Measurements from ENCODE around the gene DNAH10.

Gene DNAH10

GRCh38 chr12:123984903-123985302, 222.8 kb downstream of the DNAH10 start:
- TF ChIP-seq TOX (CRISPR knock-in tag; IDR thresholded peaks at IDR 0.05; ENCODE audit: borderline replicate concordance) (no peak), ZNF565 (CRISPR knock-in tag; conservative IDR thresholded peaks at IDR 0.05; ENCODE audit: low read depth) (no peak), ZNF70 (CRISPR knock-in tag; IDR thresholded peaks at IDR 0.05) (no peak), ZFP30 (CRISPR knock-in tag; IDR thresholded peaks at IDR 0.05) (no peak), ZNF8 (CRISPR knock-in tag; IDR thresholded peaks at IDR 0.05) (no peak), PPARA (CRISPR knock-in tag; IDR thresholded peaks at IDR 0.05; ENCODE audit: borderline replicate concordance) (no peak), GLIS3 (CRISPR knock-in tag; IDR thresholded peaks at IDR 0.05) (no peak), CSRNP3 (CRISPR knock-in tag; IDR thresholded peaks at IDR 0.05) (no peak), CSDC2 (CRISPR knock-in tag; IDR thresholded peaks at IDR 0.05) (no peak), ESRRG (CRISPR knock-in tag; IDR thresholded peaks at IDR 0.05) (no peak), BACH2 (CRISPR knock-in tag; IDR thresholded peaks at IDR 0.05; ENCODE audit: borderline replicate concordance) (no peak), ARNTL (CRISPR knock-in tag; IDR thresholded peaks at IDR 0.05; ENCODE audit: borderline replicate concordance, low read depth) (no peak), SNAI2 (CRISPR knock-in tag; IDR thresholded peaks at IDR 0.05) (no peak), TSHZ2 (CRISPR knock-in tag; IDR thresholded peaks at IDR 0.05) (no peak), PATZ1 (CRISPR knock-in tag; IDR thresholded peaks at IDR 0.05; ENCODE audit: borderline replicate concordance) (no peak), RARB (CRISPR knock-in tag; IDR thresholded peaks at IDR 0.05) (no peak)

More at GRCh38 chr12:123984903-123985302, 222.8 kb downstream of the DNAH10 start:
- ATAC-seq: no peak
